Colonic mucosa (tissue), 4 donors: ENCODE results near the gene FRYL. TPM values are rescaled to one million over a fixed set of nuclear protein-coding genes. Genes with fewer than 3 reads are reported as not detected.

ENCODE experiments used
- DNase-seq: peaks from one replicate; pipeline ENCODE4 v3.0.0-alpha.2; 2020
- H3K27ac ChIP-seq: fragments of 200-600 bp; one replicate; pipeline ENCODE4 v1.8.0; 2021
- H3K27me3 ChIP-seq: fragments of 200-600 bp; one replicate; pipeline ENCODE4 v1.8.0; 2021
- H3K36me3 ChIP-seq: fragments of 200-600 bp; one replicate; pipeline ENCODE4 v1.8.0; 2021
- H3K4me1 ChIP-seq: fragments of 200-600 bp; one replicate; pipeline ENCODE4 v1.8.0; 2021; ENCODE audit warnings: mild to moderate bottlenecking
- H3K4me3 ChIP-seq: fragments of 200-600 bp; one replicate; pipeline ENCODE4 v1.8.0; 2021
- H3K9ac ChIP-seq, 2 donors: one replicate each; pipeline ENCODE4 v1.7.0; 2013; ENCODE audit warnings: control low read depth in 2 of 2, low read depth in 2 of 2, low read length in 2 of 2
- H3K9me3 ChIP-seq: fragments of 200-600 bp; one replicate; pipeline ENCODE4 v1.8.0; 2021
- CTCF ChIP-seq: fragments of 200-600 bp; IDR thresholded peaks from one replicate; pipeline ENCODE4 v1.8.0; 2022; ENCODE audit warnings: antibody characterized with exemption, mild to moderate bottlenecking
- intact Hi-C: fragments of 100-400 bp; cut with DNase I; formaldehyde crosslinking; loops from one replicate; pipeline ENCODE4 v1.14.1; 2022
- total RNA-seq, 2 donors: library from RNA; stranded (reverse); fragmentation: NEBNext Ultra II Directional in 1 of 2; extraction: Animal tissue kit (Norgen Biotek cat#: 25700) in 1 of 2; gene quantifications; one replicate each; pipeline ENCODE4 v1.2.1, GENCODE V29; 2021
- donor health status: healthy.
- donor health status: DM: no; HTN: no; CAD: no.
- donor health status: DM: no; HTN: no; CAD: no.

FRYL gene
- total RNA-seq, 2 donors from 2014 or later, result 193 to 292 TPM

- peak overlapping the region in 1 of 2 donors; percentile 69 for H3K9ac ChIP-seq
- no peaks in the 10 kb centered on the region for H3K27me3 ChIP-seq
- no peak for TF ChIP-seq CTCF
- H3K9me3 ChIP-seq, result no peaks in the 10 kb centered on the region
- intact Hi-C loops, result loop anchor here (5.0 kb wide), 1 partner anchor 73 kb away; no protein-coding TSS in a partner anchor
- peak; percentile 57 for DNase-seq
- H3K4me3 ChIP-seq, result no peak overlapping the region
- H3K4me1 ChIP-seq, result peaks cover 8% of the 10 kb centered on the region
- peak overlapping the region; percentile 73 for H3K27ac ChIP-seq
- H3K36me3 ChIP-seq, result no peaks in the 10 kb centered on the region
Observed at GRCh38 chr4:48604527-48604926, 175.6 kb downstream of the FRYL start.

- intact Hi-C loops, result loop anchor here (5.0 kb wide), 1 partner anchor 73 kb away; no protein-coding TSS in a partner anchor
- H3K4me3 ChIP-seq, result no peak overlapping the region
- peak overlapping the region; percentile 73 for H3K27ac ChIP-seq
- peaks cover 8% of the 10 kb centered on the region for H3K4me1 ChIP-seq
- no peak for TF ChIP-seq CTCF
- no peaks in the 10 kb centered on the region for H3K36me3 ChIP-seq
- DNase-seq, result no peak
- no peaks in the 10 kb centered on the region for H3K27me3 ChIP-seq
- no peaks in the 10 kb centered on the region for H3K9me3 ChIP-seq
- peak overlapping the region in 1 of 2 donors; percentile 69 for H3K9ac ChIP-seq
Observed at GRCh38 chr4:48604041-48604440, 176.0 kb downstream of the FRYL start.

GRCh38 chr4:48603366-48604003 is 176.6 kb downstream of the FRYL start:
- intact Hi-C loops, result loop anchor here (5.0 kb wide), 1 partner anchor 74 kb away; no protein-coding TSS in a partner anchor
- TF ChIP-seq CTCF, result no peak
- Histone ChIP-seq H3K4me1 (peaks cover 8% of the 10 kb centered on the region), H3K36me3 (no peaks in the 10 kb centered on the region), H3K27ac (peak overlapping the region; percentile 73), H3K27me3 (no peaks in the 10 kb centered on the region), H3K4me3 (no peak overlapping the region), H3K9ac (peak overlapping the region; percentile 40 to 69), H3K9me3 (no peaks in the 10 kb centered on the region)
- DNase-seq, result peak; percentile 41

- Histone ChIP-seq H3K9ac (no peak overlapping the region), H3K4me1 (peaks cover 8% of the 10 kb centered on the region), H3K4me3 (no peak overlapping the region), H3K27me3 (no peaks in the 10 kb centered on the region), H3K27ac (peak overlapping the region; percentile 73), H3K9me3 (no peaks in the 10 kb centered on the region), H3K36me3 (no peaks in the 10 kb centered on the region)
- intact Hi-C loops, result loop anchor here (5.0 kb wide), 1 partner anchor 75 kb away; no protein-coding TSS in a partner anchor
- no peak for DNase-seq
- TF ChIP-seq CTCF, result no peak
Observed at GRCh38 chr4:48602763-48603162, 177.3 kb downstream of the FRYL start.

- TF ChIP-seq CTCF, result no peak
- no peak for DNase-seq
- intact Hi-C loops, result loop anchor here (5.0 kb wide), 1 partner anchor 75 kb away; no protein-coding TSS in a partner anchor
- peak overlapping the region in 1 of 2 donors; percentile 24 for H3K9ac ChIP-seq
- H3K27me3 ChIP-seq, result no peaks in the 10 kb centered on the region
- no peaks in the 10 kb centered on the region for H3K36me3 ChIP-seq
- H3K27ac ChIP-seq, result peak overlapping the region; percentile 73
- peaks cover 8% of the 10 kb centered on the region for H3K4me1 ChIP-seq
- no peaks in the 10 kb centered on the region for H3K9me3 ChIP-seq
- H3K4me3 ChIP-seq, result no peak overlapping the region
Observed at GRCh38 chr4:48602222-48602621, 177.9 kb downstream of the FRYL start.
